Islet precursor cell (in vitro differentiated cells): ENCODE data around the gene DDX42.

ENCODE experiments used
- DNase-seq: peaks from one replicate; pipeline ENCODE4 v3.0.0-alpha.2; 2018

Gene DDX42

GRCh38 chr17:63774141-63774968 is at the start of gene DDX42:
Gene DDX42 (plus strand): TSS chr17:63774170. CDS start chr17:63787050, 12,880 bp downstream.
- peak; percentile 77 for DNase-seq

- DNase-seq, result no peak
Measured at GRCh38 chr17:63735691-63736090, 38.3 kb upstream of the DDX42 start.

- no peak for DNase-seq
Measured at GRCh38 chr17:63740464-63741142, 33.4 kb upstream of the DDX42 start.

GRCh38 chr17:63741143-63741407 is 32.9 kb upstream of the DDX42 start:
- DNase-seq, result no peak

- peak; percentile 100 for DNase-seq
Measured at GRCh38 chr17:63741408-63742173, 32.4 kb upstream of the DDX42 start, which contains the start of gene STRADA. Gene STRADA (minus strand): TSS chr17:63741799. CDS start chr17:63728369, 13,430 bp downstream.

GRCh38 chr17:63751806-63752205 is 22.2 kb upstream of the DDX42 start:
- no peak for DNase-seq

GRCh38 chr17:63752707-63753106 is 21.3 kb upstream of the DDX42 start:
- DNase-seq, result no peak

- no peak for DNase-seq
Measured at GRCh38 chr17:63753215-63753614, 20.8 kb upstream of the DDX42 start.

- DNase-seq, result no peak
Measured at GRCh38 chr17:63754046-63754445, 19.9 kb upstream of the DDX42 start.

GRCh38 chr17:63758428-63758827 is 15.5 kb upstream of the DDX42 start:
- no peak for DNase-seq

GRCh38 chr17:63760771-63761539 is 13.0 kb upstream of the DDX42 start:
- peak; percentile 70 for DNase-seq

GRCh38 chr17:63762161-63763078 is 11.6 kb upstream of the DDX42 start:
- DNase-seq, result no peak

GRCh38 chr17:63764716-63765115 is 9.3 kb upstream of the DDX42 start:
- no peak for DNase-seq

GRCh38 chr17:63766754-63767153 is 7.2 kb upstream of the DDX42 start:
- no peak for DNase-seq

- DNase-seq, result no peak
Measured at GRCh38 chr17:63768433-63768832, 5.5 kb upstream of the DDX42 start.

- no peak for DNase-seq
Measured at GRCh38 chr17:63772801-63773271, 1.1 kb upstream of the DDX42 start.

- DNase-seq, result peak; percentile 100
Measured at GRCh38 chr17:63773272-63774140, 464 bp upstream of the DDX42 start, which contains the start of gene CCDC47. Gene CCDC47 (minus strand): TSS chr17:63773597. CDS start chr17:63766175, 7,422 bp downstream.

GRCh38 chr17:63774969-63775265 is 947 bp downstream of the DDX42 start:
- no peak for DNase-seq

GRCh38 chr17:63775420-63775819 is 1.4 kb downstream of the DDX42 start:
- no peak for DNase-seq

GRCh38 chr17:63780507-63780906 is 6.5 kb downstream of the DDX42 start:
- no peak for DNase-seq

GRCh38 chr17:63780928-63781327 is 7.0 kb downstream of the DDX42 start:
- DNase-seq, result no peak
